Lower leg skin (tissue), 3 donors: ENCODE results near the gene ERF.

Source experiments
- POLR2A ChIP-seq, 2 donors: fragments of 450-650 bp; IDR thresholded peaks; one replicate each; pipeline ENCODE4 v1.6.1; 2016 to 2017; ENCODE audit warnings: antibody characterized with exemption in 2 of 2, mild to moderate bottlenecking in 1 of 2, moderate library complexity in 1 of 2
- TF ChIP-seq, protein P1 (sequence below), 3 donors: fragments of 450-650 bp; IDR thresholded peaks; one replicate each; pipeline ENCODE4 v1.5.1; 2016; ENCODE audit warnings: antibody characterized with exemption in 3 of 3, mild to moderate bottlenecking in 3 of 3, moderate library complexity in 2 of 3

DNA sequence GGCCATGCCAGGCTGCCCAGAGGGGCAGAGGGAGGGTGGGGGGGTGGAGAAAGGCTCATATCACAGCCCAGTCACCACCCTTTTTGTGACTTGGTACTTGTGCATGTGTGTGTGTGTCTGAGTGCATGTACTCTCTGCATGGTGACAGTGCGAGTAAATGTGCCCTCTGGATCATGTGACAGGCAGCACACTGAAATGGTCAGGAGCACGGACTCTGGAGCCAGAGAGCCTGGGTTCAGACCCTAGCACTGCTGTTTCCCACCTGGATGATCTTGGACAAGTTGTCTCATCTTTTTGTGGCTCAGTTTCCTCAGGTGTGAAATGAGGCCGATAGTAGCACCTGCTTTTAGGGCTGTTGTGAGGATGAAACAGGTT lies 16.1 kb upstream of the ERF start:
- TF ChIP-seq, protein P1, sequence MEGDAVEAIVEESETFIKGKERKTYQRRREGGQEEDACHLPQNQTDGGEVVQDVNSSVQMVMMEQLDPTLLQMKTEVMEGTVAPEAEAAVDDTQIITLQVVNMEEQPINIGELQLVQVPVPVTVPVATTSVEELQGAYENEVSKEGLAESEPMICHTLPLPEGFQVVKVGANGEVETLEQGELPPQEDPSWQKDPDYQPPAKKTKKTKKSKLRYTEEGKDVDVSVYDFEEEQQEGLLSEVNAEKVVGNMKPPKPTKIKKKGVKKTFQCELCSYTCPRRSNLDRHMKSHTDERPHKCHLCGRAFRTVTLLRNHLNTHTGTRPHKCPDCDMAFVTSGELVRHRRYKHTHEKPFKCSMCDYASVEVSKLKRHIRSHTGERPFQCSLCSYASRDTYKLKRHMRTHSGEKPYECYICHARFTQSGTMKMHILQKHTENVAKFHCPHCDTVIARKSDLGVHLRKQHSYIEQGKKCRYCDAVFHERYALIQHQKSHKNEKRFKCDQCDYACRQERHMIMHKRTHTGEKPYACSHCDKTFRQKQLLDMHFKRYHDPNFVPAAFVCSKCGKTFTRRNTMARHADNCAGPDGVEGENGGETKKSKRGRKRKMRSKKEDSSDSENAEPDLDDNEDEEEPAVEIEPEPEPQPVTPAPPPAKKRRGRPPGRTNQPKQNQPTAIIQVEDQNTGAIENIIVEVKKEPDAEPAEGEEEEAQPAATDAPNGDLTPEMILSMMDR (IDR thresholded peaks at IDR 0.05), result no peak
- TF ChIP-seq POLR2A (IDR thresholded peaks at IDR 0.05), result no peak
